HG03060 (cell line): ENCODE data around the gene ZDHHC8.

Experiments
- ATAC-seq: cut with Tn5 transposase; IDR thresholded peaks from one replicate; pipeline ENCODE4 v1.9.1; 2021; ENCODE audit warnings: low read depth, moderate number of reproducible peaks; ENCODE audit not compliant: unreplicated experiment

ZDHHC8 gene

DNA sequence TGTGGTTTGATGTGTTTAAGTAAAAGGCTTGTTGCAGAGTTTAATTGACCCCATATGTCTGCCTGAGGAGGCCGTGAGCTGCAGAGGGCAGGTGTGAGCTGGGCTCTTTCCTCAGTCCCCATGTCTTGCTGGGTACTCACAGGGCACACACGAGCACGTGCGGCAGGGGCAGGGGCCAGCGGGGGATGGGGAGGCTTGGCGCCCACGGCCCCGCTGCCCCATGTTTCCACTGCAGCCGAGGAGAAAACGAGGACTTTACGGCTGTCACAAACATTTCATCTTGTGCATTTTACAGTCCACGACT lies 43.9 kb downstream of the ZDHHC8 start:
- ATAC-seq = no peak

GRCh38 chr22:20176421-20177085 lies 44.9 kb downstream of the ZDHHC8 start:
- ATAC-seq = no peak

DNA sequence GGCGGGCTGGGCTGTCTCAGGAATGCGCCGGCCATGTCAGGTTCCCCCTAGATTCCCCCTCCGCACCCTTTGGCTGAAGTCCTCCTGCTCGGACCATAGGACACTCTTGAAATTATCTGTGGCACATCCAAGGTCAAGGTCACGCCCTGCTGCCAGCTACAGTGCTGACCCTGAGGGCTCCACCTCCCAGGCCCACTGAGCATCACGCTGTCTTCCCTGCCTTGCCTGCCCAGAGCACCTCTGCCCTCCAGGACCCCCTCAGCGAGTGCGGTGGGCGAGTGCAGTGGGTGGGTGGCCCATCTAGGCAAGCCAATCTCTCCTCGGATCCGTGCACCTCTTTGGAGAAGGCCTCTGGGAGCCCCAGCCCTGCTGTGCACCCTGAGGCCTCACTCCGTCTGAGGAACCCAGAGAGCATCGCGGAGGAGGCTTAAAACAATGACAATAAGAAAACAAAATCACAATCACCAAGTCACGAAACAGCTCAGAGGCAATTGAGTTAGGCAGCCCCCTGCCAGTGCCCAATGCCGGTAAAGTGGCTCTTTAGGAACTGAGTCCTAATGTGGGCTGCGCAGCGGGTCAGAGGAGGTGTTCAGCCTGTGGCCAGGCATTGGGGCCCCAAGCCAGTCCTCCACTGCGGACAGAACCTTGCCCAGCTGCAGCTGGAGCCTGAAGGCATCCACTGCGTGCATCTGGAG lies 45.8 kb downstream of the ZDHHC8 start:
- no peak for ATAC-seq

GRCh38 chr22:20178075-20178914 lies 46.7 kb downstream of the ZDHHC8 start:
- ATAC-seq = no peak

- no peak for ATAC-seq
Measured at GRCh38 chr22:20178915-20179227, 47.3 kb downstream of the ZDHHC8 start.

- no peak for ATAC-seq
Measured at GRCh38 chr22:20179455-20180244, 48.0 kb downstream of the ZDHHC8 start.

DNA sequence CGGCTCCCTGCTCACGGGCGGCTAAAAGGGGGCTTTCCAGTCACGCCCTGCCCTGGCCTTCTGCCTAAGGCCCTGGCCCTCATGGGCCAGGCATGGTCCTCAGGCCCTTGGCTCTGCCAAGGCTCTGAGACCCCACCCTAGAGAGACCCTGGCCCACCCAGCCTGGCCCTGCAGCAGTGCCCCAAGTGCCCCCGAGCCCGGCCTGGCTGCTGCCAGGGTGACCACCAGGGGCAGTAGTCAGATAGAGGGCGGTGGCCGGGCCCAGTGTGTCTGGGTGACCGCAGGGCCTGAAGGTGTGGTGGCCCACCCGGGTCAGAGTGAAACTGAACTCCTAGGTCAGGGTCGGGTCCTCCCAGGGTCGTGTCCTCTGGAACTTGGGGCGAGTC lies 48.6 kb downstream of the ZDHHC8 start:
- no peak for ATAC-seq

- ATAC-seq = no peak
Measured at GRCh38 chr22:20180640-20181039, 49.0 kb downstream of the ZDHHC8 start.

GRCh38 chr22:20181194-20181883 lies 49.7 kb downstream of the ZDHHC8 start:
- ATAC-seq = no peak

DNA sequence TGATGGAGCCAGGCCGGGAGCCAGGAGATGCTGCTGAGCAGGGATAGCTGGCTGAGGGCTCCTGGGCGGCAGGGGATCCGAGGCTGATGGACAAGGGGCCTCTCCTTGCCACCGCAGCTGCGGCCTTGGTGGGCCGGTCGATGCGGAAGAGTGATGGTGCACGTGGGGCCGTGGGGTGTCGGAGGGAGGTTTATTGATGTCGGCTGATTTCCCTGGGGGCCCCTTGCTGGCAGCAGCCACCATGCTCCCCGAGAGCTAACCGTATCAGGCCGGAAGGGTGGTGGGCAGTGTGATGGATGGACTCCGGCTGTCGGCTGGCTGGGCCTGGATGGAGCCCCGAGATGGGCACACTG lies 50.3 kb downstream of the ZDHHC8 start:
- no peak for ATAC-seq

- ATAC-seq = no peak
Measured at GRCh38 chr22:20182365-20182764, 50.8 kb downstream of the ZDHHC8 start.

- no peak for ATAC-seq
Measured at GRCh38 chr22:20183101-20183500, 51.5 kb downstream of the ZDHHC8 start.

- no peak for ATAC-seq
Measured at GRCh38 chr22:20183823-20184222, 52.2 kb downstream of the ZDHHC8 start.

DNA sequence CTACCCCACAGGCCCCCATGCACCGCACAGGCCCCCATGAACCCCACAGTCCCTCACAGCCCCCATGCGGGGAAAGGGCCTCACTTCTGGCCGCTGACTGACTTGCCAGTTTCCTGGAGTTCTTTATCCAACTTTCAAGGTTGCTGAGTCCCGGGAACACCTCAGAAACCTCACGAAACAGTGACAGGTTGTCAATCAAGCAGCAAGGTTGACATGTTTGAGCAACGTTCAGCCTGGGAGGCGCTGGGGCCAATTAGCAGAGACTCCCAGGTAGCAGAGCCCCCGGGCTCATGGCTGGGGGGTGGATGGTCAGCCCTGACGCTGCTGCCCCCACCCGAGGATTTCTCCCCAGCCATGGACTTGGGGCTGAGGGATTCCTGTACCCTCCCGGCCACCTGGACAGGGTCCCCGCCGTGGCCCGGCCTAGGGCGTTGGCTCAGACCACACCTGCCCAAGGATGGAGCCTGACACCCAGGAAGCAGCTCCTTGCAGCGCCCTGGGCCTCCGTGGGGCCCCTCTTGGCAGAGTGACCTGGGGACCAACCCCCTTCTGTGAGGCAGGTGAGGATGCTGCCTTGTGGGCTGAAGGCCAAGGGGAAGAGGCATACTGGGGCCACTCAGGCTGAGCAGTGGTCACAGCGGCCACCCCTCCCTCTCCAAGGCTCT lies 53.0 kb downstream of the ZDHHC8 start:
- no peak for ATAC-seq

DNA sequence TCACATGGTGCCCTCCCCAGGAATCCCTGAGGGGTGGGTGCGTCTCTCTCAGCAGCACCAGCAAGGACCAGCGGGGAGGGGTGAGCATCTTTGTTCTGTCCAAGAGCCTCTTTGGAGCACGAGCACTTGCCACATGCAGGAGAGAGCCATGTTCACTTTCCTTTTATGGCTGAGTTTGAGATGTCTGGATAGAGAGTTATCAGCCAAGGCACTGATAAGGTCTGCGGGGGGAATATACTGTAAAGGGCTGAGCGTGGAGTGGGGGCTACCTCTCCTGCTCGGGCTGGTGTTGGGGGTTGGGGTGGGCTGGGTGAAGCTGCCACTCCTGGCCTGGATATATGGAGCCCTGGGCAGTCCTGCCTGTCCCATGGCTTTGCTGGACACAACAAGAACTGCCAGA lies 54.1 kb downstream of the ZDHHC8 start:
- no peak for ATAC-seq

GRCh38 chr22:20186183-20186870 lies 54.7 kb downstream of the ZDHHC8 start:
- ATAC-seq = no peak

DNA sequence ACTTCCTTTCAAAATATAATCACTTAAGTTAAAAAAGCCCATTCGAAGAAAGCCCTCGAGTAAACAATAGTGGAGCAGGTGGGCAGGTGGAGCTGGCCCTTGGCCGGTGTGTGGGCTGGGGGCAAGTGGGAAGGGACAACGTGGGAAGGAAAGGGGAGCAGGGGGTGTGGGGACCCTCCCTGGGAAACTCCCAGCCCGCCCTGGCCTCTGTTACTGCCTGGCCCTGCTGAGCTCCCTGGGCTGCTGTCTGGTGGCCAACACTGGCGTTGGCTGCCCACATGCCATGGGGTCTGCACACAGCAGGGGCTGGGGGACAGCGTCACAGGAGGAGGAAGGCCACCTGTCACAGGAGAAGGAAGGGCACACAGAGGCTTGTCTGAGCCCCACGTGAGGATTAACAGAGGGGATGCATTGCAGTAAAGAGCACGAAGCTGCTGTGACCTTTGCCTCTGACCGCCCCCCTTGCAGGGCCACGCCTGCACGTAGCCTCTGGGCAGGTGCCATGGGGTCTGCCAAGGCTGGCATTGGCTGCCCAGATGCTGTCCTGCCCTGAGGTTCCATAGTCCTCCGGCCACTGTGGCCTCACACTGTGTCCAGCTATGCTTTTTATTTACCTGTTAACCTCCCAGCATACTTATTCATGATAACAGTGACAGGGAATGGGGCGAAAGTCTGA lies 55.4 kb downstream of the ZDHHC8 start:
- no peak for ATAC-seq

DNA sequence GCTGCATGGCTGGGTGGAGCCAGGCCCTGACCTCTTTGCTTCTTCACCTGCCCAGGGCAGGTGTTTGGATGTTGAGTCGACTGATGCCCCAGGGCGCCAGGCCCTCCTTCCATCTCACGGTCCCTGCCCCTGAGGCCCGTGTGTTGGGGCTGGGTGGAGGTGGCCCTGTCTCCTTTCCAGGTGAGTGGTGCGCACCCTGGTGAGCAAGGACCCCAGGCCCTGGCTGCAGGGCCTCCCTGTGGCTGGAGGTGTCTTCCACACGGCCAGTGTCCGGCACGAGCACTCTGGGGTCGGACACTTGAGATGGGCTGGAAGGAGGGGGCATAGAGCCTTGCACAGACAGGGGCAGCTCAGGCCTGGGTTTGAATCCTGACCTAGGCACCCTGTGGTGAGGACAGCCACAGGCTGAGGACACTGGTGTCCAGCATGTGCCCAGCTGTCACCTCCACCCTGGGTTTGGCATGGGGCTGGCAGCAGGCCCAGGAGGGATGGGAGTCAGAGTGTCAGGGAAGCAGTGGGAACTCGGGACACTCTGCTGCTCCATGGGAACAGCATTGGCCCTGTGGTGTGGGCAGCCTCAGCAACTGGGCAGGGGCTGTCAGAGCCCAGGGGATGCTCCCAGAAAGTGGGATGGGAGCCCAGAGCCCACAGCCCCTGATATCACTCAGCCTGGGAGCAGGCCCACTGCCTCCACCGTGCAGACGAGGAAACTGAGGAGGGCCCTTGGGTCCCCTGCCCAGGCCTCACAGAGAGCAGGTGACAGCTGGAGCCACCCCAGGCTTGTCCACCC lies 56.4 kb downstream of the ZDHHC8 start:
- no peak for ATAC-seq
